NT2/D1 (cell line): ENCODE results near the gene PRKG1.

Source experiments
- SUZ12 ChIP-seq: IDR thresholded peaks from 2 replicates; pipeline ENCODE4 v1.6.1; 2011; ENCODE audit not compliant: insufficient read length, insufficient read depth; ENCODE audit errors: extremely low read depth
- YY1 ChIP-seq: IDR thresholded peaks from 2 replicates; pipeline ENCODE4 v1.6.1; 2011; ENCODE audit not compliant: insufficient read length, insufficient read depth
- ZNF274 ChIP-seq: IDR thresholded peaks from 2 replicates; pipeline ENCODE4 v1.6.1; 2011; ENCODE audit warnings: mild to moderate bottlenecking, low read depth, low read length

- TF ChIP-seq YY1 (no peak), ZNF274 (no peak), SUZ12 (no peak)
These were observed 605.6 kb downstream of the PRKG1 start for GRCh38 chr10:51679841-51680240.
